Measurements from ENCODE around the gene NGFR.

The NGFR gene

DNA sequence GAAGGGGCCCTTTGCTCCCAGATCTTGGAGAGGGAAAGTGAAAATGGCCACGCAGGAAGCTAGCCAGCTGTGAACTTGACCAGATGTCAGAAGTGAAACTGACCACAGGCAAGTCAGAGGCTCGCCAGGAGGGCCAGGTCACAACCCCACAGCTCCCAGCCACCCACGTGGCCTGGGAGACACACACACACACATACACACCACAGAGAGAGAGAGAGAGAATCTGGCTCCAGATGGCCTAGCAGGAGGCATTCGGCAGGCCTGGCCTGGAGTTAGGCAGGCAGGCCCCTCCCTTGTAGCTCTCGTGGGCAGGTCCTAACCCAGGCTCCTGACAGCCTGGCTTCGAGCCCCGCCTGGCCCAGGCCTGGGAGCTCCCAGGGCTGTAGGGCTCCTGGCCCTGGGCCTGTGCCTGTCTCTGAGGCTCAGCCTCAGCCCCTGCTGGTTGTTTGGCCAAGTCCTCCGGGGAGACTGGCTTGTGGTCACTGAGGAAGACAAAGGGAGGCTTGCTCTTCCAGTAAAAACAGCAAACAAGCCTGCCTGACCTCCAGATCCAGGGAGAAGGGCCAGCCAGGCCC lies 20.2 kb downstream of the NGFR start:
- DNase-seq (ENCODE audit: low read depth in 2 of 2): peak; percentile 61 to 70

DNA sequence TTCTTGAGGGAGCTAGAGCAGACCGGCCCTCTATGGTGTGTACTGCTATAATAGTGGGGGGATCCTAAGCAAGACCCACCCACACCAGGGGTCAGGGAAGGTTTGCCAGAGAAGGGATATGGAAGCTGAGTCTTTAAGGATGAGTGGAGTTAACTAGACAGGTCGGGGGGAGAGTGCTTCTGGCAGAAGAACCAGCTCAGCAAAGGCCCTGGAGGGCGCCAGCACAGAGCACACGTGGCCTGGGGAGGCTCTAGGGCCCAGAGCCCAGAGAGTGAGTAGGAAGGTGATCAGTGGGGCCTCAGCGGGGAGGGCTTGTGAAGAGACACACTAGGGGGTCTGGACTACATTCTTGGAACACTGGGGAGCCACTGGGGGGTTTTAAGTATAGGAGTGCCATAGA lies 21.1 kb downstream of the NGFR start:
- no peak for DNase-seq (ENCODE audit: low read depth in 2 of 2)

DNA sequence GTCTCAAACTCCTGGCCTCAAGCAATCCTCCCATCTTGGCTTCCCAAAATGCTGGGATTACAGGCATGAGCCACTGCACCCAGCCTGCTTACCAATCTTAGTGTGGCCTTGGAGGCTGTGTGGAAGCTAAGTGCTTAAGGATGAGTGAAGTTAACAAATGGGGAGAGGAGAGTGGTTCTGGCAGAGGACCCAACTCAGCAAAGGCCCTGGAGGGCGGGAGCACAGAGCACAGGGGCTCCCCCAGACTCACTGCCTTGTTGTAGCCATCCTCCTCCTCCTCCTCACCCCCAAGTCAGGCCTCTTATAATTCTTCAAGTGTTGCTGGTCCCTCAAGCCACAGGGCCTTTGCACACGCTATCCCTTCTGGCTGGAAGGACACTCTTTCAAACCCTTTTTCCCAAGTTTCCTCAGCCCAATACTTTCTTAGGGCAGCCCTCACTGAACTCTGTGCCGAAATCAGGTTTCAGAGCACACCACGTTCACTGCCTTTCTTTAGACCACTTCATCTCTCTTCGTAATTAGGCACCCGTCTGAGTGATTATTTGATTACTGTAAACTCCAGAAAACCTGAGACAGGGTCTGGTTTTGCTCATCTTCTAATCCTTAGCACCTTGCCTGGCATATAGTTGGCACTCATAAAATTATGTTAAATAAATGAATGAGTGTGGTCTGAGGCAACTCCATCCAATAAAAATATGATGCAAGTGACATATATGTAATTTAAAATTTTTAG lies 23.4 kb downstream of the NGFR start:
- DNase-seq (ENCODE audit: low read depth in 2 of 2): no peak

DNA sequence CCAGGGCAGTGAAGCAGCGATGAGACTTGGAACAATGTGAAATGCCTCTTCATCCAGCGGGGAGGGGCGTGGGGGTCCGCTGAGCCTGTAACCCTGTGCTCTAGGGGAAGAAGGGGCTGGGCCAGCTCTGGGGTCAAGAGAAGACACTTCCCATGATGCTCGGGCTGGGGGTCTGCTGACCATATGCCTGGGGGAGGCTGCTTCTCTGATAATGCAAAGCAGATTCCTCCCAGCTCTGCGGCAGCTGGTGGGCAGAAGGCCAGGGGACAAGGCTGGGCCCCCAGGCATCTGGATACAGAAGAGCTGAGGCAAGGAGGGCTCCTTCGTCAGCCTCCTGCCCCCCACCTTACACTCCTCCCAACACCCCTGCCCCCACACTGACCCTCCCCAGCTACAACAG lies 24.7 kb downstream of the NGFR start:
- no peak for DNase-seq (ENCODE audit: low read depth in 2 of 2)

DNA sequence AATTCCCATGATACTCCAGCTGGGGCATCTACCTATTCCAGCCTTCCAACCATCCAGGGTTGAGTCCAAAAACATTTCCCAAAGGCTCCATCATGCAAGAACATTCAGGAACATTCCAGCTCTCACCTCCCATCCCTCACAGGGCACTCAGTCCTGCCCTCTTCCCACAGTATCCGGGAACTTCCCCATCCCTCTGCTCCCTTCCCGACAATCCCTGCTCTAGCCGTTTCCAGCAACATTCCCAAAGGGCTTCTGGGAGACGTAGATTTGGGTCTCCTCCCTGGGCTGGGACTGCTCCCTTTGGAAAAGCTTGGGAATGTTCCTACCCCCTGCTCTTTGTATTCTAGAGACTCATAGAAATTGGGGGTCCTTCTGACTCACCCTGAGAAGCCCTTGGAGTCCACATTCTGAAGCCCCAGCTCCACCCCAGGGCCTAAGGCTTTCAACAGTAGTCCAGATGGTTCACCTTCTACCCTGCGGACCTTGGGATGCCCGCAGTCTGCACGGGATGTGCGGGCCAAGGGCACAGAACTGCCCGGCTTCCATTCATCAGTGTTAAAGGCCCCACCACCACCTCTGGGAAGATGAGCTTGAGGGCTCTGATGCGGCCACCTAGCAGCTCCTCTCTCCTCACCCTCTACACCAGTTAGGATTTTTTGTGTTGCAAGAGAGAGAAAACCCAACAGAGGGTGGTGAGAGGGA lies 25.4 kb downstream of the NGFR start:
- no peak for DNase-seq (ENCODE audit: low read depth in 2 of 2)

DNA sequence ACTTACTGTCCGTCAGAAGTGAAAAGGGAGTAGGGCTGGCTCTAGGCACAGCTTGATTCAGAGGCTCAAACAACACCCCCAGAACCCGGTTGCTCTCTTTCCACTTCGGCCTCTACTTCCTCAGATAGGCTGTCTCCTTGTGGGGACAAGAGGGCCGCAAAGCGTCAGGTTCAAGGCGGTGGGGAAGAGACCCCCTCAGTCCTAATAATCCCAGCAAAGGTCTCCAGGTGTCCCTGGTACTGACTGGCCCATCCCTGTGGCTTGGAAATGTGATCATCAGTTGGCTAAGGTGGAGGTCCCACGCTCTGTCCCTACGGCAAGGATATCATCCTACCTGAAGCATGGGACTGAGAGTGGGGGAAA lies 26.0 kb downstream of the NGFR start:
- DNase-seq (ENCODE audit: low read depth in 2 of 2): no peak

DNA sequence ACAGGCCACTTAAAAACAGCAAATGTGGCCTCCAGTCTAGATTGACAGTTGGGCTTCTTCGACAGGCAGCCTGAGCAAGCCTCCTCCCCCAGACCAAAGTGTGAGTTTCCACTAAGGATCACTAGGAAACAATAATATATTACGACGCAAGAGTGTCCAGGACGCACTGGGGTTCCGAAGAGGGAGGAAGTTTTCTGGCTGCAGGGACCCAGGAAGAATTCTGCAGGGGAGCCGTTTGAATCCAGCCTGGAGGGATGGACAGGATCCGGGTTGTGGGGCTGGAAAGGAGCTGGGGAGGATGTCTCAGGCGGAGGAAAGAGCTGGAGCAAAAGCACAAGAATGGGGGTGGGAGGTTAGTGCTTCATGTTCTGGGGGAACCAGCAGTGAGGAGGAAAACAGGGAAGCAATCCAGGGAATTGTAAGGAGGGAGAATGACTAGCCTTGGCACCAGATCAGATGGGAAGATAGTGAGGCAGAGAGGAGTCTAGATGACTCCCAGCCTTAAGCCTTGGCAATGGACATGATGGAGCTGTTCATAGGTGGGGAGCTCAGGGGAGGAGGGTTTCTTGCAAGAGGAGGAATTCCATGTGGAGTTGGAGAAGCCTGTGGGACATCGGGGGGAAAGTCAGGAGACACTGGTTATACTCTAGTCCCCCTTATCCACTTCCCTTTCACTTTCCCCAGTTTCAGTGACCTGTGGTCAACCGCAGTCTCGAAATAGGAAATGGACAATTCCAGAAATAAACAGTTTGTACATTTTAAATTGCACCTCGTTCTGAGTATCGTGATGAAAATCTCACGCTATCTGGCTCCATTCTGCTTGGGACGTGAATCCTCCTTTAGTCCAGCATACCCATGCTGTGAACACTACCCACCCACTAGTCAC lies 26.6 kb downstream of the NGFR start:
- no peak for DNase-seq (ENCODE audit: low read depth in 2 of 2)

DNA sequence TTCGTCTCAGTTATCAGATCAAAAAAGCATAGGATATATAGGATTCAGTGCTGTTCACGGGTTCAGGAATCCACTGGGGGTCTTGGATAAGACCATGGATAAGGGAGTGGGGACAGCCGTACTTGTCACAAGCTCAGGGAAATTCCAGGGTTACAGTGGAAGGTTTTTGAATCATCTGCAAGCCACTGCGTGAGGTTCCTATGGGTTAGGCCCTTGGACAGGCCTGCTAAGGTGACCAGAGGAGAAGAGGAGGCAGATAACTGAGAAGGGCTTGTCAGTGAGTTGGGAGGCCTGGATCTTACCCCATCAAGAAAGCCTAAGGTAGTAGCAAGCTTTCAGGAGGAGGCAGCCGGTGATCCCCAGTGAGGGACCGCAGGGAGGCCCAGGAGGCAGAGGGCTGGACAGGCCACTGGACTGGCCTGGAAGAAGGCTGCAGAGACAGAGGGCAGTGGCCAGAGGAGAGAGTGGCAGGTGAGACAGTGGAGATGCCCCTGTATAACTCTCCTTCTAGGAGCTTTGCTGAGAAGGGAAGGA lies 27.3 kb downstream of the NGFR start:
- DNase-seq (ENCODE audit: low read depth in 2 of 2): no peak

DNA sequence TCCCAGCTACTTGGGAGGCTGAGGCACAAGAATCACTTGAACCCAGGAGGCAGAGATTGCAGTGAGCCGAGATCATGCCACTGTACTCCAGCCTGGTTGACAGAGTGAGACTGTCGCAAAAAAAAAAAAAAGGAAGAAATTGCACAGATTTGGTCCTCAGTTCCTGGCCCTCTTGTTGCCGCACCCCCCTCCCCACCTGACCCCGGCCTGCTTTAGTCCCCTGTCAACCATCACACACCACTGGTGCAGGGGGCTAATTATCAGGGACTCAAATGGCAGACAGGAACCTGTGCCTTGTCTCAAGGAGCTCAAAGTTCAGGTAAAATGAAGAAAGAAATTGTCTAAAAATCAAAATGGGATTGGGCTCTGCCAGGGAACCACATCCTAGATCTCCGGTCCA lies 28.1 kb downstream of the NGFR start:
- no peak for DNase-seq (ENCODE audit: low read depth in 2 of 2)

DNA sequence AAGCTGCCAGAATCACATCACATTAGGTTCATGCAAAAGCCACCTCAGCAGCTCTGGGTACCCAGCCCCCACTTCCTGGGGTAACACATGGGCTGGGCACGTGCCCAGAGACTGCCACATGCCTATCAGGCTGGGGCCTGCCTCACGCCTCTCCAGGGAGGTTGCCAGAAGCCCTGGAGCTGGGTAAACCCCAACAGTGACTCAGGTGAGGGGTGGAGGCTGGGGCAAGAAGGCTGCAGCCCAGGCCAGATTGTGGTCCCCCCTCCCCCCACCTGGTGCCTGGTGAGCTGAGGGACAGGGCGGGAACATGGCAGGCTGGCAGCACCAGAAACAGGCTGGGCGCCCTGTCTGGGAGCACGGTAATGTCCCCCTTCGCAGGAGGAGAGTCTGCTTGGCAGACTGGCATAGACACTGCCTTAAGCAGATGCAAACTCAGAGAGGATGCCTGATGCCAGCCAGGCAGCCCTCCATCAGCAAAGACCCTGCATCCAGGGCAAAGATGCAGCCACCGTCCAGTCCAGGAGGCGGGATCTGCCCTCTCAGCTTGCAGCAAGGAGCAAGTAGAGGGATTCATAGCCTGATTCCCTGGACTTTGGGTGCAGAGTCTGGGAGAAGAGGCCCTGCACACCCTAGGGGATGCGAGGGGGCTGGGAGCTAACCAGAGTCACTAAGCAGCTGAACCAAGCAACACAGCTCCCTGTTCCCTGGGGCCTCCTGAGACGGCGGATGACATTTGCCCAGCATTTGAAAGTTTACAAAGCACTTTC lies 28.8 kb downstream of the NGFR start:
- no peak for DNase-seq (ENCODE audit: low read depth in 2 of 2)

DNA sequence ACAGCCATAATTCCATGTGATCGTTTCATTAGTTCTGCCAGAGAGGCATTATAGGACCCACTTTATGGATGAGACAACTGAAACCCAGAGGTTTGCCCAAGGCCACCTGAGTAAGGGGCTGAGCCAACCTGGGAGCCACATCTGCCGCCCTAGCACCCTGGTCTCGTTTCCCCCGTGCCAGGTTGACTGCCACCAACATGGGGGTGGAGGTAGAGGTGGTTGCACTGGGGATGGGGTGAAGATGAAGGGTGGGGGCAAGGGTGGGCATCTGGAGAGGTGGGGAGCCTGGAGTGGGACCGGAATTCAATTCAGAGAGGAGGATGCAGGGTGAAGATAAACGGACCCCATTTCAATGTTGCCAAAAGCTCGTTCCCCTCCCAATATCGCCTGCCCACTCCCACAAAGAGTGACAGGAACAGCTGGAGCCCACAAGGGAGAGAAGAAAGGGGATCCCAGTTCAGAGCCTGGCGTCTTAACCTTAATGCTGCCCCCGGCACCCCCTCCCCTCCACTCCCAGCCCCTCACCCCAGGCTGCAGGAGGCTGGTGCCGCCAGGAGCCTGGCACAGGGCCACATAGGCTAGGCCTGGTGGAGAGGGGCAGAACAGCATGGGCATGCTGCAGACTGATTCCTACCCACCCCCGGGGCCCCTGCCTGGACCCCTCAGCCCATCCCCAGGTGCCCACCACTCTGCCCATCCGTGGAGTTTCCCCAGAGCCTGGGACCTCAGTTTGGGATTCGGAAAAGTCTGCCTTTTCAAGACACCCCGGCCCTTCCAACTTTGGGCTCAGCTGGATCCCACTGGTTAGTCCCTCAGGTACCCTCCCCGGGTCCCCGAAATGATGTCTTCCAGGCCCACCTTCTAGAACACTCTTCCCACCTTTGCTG lies 29.6 kb downstream of the NGFR start:
- no peak for DNase-seq (ENCODE audit: low read depth in 2 of 2)

DNA sequence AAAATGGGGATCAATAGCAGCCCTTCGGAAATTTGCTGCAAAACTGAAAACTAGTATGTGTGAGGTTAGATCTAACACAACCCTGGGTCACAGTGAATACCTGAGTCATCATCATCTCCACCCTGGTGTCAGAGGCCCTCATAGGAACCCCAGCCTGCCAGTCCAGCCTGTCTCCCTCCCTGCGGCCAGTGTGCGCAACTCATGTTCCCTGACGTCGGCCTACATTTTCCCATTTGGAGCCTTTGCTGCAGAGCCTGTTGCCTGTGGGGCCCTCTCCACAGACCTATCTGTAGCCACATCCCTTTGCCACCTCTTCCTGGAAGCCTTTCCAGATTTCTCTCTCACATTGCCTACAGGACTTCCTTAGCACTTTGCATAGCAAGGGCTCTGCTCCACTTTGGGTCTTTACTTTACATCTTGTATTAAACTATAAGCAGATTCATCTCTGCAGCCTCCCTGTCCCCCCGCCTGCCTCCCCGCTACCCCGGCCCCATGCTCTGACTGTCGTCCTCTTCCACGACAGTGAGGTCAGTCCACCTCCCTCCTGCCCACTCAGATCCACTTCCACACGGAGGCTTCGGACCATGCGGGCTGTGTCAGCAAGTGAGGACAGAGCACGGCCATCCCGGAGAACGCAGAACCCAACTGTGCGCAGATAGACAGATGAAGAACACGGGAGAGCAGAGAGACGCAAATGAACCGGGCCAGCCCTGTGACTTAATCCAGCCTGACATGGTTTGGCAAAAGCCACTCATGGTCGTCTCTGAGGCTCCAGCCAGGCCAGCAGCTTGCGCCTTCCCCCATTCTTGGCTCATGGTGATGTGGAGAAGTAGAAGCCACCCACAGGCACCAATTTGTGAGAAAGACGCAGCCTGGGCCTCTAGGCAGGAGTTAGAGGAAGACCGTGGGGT lies 31.0 kb downstream of the NGFR start:
- DNase-seq (ENCODE audit: low read depth in 2 of 2): no peak

DNA sequence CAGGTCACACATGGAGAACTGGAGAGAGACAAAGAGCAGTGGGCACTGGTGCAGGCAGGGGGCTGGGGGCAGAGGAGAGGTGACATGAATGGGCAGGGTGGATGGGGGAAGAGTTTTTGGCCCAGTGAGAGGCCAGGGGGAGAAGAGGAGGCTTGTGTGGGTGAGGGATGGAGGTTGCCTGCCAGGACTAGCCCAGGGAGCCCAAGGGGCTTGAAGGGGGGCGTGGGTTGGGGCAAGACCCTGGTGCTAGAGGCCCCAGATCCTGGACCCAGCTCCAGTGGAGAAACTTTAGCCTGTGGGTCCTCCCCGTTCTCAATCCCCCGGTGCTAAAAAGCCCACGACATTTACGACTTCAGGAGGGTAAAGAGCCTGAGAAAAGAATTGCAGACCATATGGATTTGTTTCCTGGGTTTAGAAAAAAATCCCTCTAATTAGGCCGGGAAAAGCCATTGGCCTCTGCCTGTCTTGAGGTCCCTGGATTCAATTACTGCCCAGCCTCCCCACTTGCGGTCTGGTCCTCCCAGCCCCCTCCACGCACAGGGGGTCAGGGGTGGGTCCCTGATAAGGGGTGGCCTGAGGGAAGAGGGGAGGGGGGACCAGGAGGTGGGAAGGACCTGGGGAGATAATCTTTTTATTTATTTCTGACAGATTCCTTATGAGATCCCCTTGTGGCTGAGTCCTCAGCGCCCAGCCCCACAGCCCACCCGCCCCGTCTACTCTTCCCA lies 33.0 kb downstream of the NGFR start:
- DNase-seq (ENCODE audit: low read depth in 2 of 2): no peak

DNA sequence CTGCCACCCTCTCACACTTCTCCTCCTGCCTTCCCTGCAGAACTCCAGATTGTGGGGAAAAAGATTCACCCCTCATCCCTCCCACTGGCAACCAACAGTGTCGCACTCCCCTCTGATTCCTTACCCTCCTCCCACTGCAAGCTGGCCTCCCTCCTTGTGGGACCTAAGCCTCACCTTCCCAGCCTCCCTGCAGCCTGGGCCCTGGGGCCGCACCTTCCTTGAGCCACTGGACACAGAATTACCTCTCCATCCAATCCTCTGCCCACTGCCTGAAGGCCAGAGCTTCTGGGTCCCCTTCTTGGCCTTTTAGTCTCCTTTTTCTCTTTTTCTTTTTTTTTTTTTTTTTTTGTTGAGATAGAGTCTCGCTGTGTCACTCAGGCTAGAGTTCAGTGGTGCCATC lies 33.9 kb downstream of the NGFR start:
- no peak for DNase-seq (ENCODE audit: low read depth in 2 of 2)

DNA sequence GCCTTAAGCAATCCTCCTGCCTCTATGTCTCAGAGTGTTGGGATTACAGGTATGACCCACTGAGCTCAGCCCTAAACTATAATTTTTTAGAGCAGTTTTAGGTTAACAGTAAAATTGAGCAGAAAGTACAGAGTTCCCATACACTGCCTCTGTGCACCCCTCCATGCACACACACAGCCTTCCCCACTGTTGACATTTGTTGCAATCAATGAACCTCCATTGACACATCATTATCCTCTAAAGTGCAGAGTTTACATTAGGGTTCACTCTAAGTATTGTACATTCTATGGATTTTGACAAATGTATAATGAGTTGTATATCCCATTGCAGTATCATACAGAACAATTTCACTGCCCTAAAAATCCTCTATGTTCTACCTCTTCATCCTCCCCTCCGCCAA lies 35.0 kb downstream of the NGFR start:
- no peak for DNase-seq (ENCODE audit: low read depth in 2 of 2)

DNA sequence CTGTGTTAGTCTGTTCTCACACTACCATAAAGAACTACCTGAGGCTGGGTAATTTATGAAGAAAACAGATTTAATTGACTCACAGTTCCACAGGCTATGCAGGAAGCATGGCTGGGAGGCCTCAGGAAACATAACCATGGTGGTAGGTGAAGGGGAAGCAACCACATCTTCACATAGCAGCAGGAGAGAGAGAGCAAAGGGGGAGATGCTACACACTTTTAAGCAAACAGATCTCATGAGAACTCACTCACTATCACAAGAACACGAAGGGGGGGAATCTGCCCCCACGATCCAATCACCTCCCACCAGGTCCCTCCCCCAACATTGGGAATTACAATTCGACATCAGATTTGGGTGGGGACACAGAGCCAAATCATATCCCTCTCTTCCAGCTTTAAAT lies 48.8 kb downstream of the NGFR start:
- DNase-seq (ENCODE audit: low read depth in 2 of 2): no peak

DNA sequence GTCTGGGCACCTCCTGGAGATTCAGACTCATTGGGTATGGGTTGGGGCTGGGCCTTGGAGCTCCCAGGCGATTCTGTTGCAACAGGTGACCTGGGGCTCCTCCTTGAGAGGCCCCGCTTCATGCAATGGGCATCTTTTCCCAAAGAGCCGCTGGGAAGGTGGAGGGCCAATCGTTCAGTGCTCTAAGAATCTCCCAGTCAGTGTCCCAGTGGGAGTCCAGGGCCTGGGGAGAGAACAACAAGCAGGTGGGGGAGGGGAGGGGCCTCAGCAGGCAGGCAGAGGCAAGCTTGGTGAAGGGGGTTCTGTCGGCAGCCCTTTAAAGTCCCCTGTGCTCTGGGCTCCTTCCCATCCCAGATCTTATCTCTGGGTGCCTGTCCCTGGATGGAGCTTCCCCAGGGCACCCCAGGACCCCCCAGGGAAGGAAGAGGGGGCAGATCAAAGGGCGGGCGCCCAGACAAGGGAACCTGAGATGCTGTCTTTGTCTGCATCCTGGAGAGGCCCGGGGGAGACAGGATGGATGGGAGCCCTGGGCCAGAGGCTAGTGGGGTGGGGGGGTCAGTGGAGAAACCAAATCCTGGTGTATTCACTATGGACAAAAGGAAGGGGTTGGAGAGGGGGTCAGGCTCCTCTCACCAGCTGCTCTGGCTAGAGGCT lies 50.0 kb downstream of the NGFR start:
- DNase-seq (ENCODE audit: low read depth in 2 of 2): no peak

Data from fibroblast of skin of left biceps (primary cell).